ENCODE data around the gene ARPC3. TPM values are rescaled to one million over a fixed set of nuclear protein-coding genes. Genes with fewer than 3 reads are reported as not detected.
A peak's percentile ranks its signal among the peaks of the same experiment; 100 is the strongest.

The ARPC3 gene
- total and polyA plus RNA-seq, 9 of the 15 experiments (the other 6 are each of a cell fraction or from before 2014, with no cell fraction given) = 74.2 to 575 (median 345) TPM

DNA sequence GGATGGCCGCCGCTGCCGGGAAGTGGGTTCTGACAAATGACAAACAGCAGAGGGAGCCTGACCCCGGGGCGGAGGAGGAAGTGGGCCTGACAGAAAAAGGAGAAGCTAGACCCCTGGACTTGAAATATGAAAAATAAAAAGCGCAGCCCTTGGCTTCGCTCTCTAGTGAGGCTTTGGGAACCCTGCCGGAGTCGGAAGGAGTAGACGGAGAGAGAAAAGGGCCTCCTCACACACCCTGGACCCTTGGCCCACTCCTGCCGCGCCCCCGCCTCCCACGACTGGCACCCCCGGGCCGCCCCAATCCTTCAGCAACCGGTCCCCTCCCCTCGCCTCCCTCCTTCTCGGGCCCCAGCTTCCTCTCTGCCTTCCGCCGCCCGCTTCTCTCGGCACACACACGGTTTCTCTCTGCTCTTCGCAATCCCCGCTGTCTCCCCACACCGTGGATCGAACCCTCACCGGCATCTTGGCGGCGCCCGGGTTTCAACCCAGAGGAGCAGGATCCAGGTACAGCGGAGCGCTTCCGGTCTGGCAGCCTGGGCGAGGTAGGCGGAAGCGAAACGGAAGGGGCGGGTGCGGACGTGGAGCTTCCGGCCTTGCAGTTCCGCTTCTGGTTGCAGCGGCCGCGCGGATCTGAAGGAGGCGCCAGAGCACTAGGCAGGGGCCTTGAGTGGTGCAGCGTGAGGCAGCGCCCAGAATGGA, at the start of gene ARPC3 (continued):
- TF ChIP-seq ATF1 (CRISPR knock-in tag; IDR thresholded peaks at IDR 0.05) (no peak), ATF1 (tag; IDR thresholded peaks at IDR 0.05) (peak; percentile 52), ELF4 (CRISPR knock-in tag; IDR thresholded peaks at IDR 0.05) (peak; percentile 88), BCOR (IDR thresholded peaks at IDR 0.05) (no peak), TGIF2 (CRISPR knock-in tag; IDR thresholded peaks at IDR 0.05) (peak; percentile 52; the same call in 1 of the 2 replicates), ZSCAN29 (IDR thresholded peaks at IDR 0.05) (no peak), L3MBTL2 (IDR thresholded peaks at IDR 0.05) (no peak), ZNF140 (CRISPR knock-in tag; IDR thresholded peaks at IDR 0.05) (no peak), ZNF436 (CRISPR knock-in tag; IDR thresholded peaks at IDR 0.05) (no peak), SMARCE1 (IDR thresholded peaks at IDR 0.05) (no peak; the same call in 1 of the 2 replicates), JUNB (CRISPR knock-in tag; conservative IDR thresholded peaks at IDR 0.05) (no peak), MYBL2 (IDR thresholded peaks at IDR 0.05; ENCODE audit: low read depth) (no peak), MYBL2 (CRISPR knock-in tag; IDR thresholded peaks at IDR 0.05; ENCODE audit: borderline replicate concordance) (no peak), HDAC8 (tag; IDR thresholded peaks at IDR 0.05) (no peak), HOXB6 (CRISPR knock-in tag; IDR thresholded peaks at IDR 0.05; ENCODE audit: borderline replicate concordance) (no peak), SMARCC2 (IDR thresholded peaks at IDR 0.05; ENCODE audit: low read depth) (no peak), CAMTA2 (CRISPR knock-in tag; conservative IDR thresholded peaks at IDR 0.05) (no peak), SIN3A (IDR thresholded peaks at IDR 0.05; ENCODE audit: borderline replicate concordance in 2 of 2, control insufficient read depth in 1 of 2, low read depth in 2 of 2, low read length in 2 of 2) (peak; percentile 80 to 85; a peak in 2 of 4 replicates), LCOR (CRISPR knock-in tag; IDR thresholded peaks at IDR 0.05) (0 out of 2 replicates have a peak, but pooled peaks have one; percentile 28), NFATC3 (IDR thresholded peaks at IDR 0.05) (no peak)
- TF ChIP-seq, protein P1, sequence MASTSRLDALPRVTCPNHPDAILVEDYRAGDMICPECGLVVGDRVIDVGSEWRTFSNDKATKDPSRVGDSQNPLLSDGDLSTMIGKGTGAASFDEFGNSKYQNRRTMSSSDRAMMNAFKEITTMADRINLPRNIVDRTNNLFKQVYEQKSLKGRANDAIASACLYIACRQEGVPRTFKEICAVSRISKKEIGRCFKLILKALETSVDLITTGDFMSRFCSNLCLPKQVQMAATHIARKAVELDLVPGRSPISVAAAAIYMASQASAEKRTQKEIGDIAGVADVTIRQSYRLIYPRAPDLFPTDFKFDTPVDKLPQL (IDR thresholded peaks at IDR 0.05; ENCODE audit: extremely low read depth, insufficient read length) = no peak
- TF ChIP-seq, protein P2, sequence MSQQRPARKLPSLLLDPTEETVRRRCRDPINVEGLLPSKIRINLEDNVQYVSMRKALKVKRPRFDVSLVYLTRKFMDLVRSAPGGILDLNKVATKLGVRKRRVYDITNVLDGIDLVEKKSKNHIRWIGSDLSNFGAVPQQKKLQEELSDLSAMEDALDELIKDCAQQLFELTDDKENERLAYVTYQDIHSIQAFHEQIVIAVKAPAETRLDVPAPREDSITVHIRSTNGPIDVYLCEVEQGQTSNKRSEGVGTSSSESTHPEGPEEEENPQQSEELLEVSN (IDR thresholded peaks at IDR 0.05; ENCODE audit: borderline replicate concordance in 1 of 2, extremely low read depth in 1 of 2, insufficient read depth in 1 of 2, insufficient read length in 1 of 2, low read depth in 1 of 2, low read length in 1 of 2, poor library complexity in 1 of 2, severe bottlenecking in 1 of 2) = peak in 1 of 2 experiments; percentile 16
- TF ChIP-seq, protein P3, sequence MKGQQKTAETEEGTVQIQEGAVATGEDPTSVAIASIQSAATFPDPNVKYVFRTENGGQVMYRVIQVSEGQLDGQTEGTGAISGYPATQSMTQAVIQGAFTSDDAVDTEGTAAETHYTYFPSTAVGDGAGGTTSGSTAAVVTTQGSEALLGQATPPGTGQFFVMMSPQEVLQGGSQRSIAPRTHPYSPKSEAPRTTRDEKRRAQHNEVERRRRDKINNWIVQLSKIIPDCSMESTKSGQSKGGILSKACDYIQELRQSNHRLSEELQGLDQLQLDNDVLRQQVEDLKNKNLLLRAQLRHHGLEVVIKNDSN (CRISPR knock-in tag; IDR thresholded peaks at IDR 0.05) = no peak
- TF ChIP-seq, protein P4, sequence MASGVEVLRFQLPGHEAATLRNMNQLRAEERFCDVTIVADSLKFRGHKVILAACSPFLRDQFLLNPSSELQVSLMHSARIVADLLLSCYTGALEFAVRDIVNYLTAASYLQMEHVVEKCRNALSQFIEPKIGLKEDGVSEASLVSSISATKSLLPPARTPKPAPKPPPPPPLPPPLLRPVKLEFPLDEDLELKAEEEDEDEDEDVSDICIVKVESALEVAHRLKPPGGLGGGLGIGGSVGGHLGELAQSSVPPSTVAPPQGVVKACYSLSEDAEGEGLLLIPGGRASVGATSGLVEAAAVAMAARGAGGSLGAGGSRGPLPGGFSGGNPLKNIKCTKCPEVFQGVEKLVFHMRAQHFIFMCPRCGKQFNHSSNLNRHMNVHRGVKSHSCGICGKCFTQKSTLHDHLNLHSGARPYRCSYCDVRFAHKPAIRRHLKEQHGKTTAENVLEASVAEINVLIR (CRISPR knock-in tag; IDR thresholded peaks at IDR 0.05) = no peak
- TF ChIP-seq, protein P5, sequence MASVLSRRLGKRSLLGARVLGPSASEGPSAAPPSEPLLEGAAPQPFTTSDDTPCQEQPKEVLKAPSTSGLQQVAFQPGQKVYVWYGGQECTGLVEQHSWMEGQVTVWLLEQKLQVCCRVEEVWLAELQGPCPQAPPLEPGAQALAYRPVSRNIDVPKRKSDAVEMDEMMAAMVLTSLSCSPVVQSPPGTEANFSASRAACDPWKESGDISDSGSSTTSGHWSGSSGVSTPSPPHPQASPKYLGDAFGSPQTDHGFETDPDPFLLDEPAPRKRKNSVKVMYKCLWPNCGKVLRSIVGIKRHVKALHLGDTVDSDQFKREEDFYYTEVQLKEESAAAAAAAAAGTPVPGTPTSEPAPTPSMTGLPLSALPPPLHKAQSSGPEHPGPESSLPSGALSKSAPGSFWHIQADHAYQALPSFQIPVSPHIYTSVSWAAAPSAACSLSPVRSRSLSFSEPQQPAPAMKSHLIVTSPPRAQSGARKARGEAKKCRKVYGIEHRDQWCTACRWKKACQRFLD (CRISPR knock-in tag; IDR thresholded peaks at IDR 0.05) = no peak
